Measurements from ENCODE around the gene HSPA12B. TPM values are rescaled to one million over a fixed set of nuclear protein-coding genes. Genes with fewer than 3 reads are reported as not detected.

Gene HSPA12B
- total and polyA plus RNA-seq, 2 of the 8 experiments (the other 6 are each of a cell fraction or from before 2014, with no cell fraction given): 2.2 to 4.3 TPM

- Histone ChIP-seq H2AK5ac (ENCODE audit: low read depth, low read length) (no peak overlapping the region), H3K9ac (replicated peaks in 1 of 4; ENCODE audit: extremely low read depth in 1 of 4, low read depth in 3 of 4, low read length in 3 of 4) (no peak overlapping the region), H3K79me1 (ENCODE audit: low read depth, low read length) (no peaks in the 10 kb centered on the region), H3K27ac (ENCODE audit: low read depth, low read length) (no peak overlapping the region), H3K36me3 (ENCODE audit: control insufficient read depth in 2 of 4, insufficient read depth in 4 of 4, low read length in 3 of 4) (no peaks in the 10 kb centered on the region), H3K4me1 (replicated peaks in 1 of 4; ENCODE audit: control insufficient read depth in 3 of 4, insufficient read depth in 4 of 4, low read length in 3 of 4) (no peaks in the 10 kb centered on the region), H3K79me2 (ENCODE audit: control insufficient read depth in 1 of 2, insufficient read depth in 2 of 2, low read length in 2 of 2) (no peaks in the 10 kb centered on the region), H4K8ac (ENCODE audit: extremely low read depth, insufficient read depth, low read length) (no peak overlapping the region), H2BK15ac (ENCODE audit: low read length) (no peak overlapping the region), H3K4me2 (ENCODE audit: insufficient read depth in 1 of 2, low read depth in 2 of 2, low read length in 2 of 2) (no peak overlapping the region), H2BK20ac (ENCODE audit: low read length) (no peak overlapping the region), H3K23ac (ENCODE audit: insufficient read length) (no peak overlapping the region), H4K5ac (ENCODE audit: insufficient read length, low read depth, low read length) (no peak overlapping the region), H3K56ac (replicated peaks; ENCODE audit: insufficient read length, low read depth, low read length) (no peak overlapping the region), H2AFZ (ENCODE audit: low read length) (no peak overlapping the region), H4K20me1 (replicated peaks in 1 of 2; ENCODE audit: control insufficient read depth in 1 of 2, insufficient read depth in 2 of 2, low read length in 2 of 2) (no peaks in the 10 kb centered on the region), H3K27me3 (replicated peaks in 1 of 4; ENCODE audit: control insufficient read depth in 3 of 4, extremely low read depth in 1 of 4, insufficient read depth in 3 of 4, low read length in 3 of 4) (no peaks in the 10 kb centered on the region), H3K9me3 (ENCODE audit: insufficient read depth in 2 of 2, low read depth in 1 of 2, low read length in 1 of 2) (no peaks in the 10 kb centered on the region), H3K4me3 (ENCODE audit: extremely low read depth in 1 of 4, insufficient read depth in 2 of 4, low read depth in 3 of 4, low read length in 4 of 4) (no peak overlapping the region), H2BK5ac (ENCODE audit: low read depth, low read length) (no peak overlapping the region), H3K23me2 (ENCODE audit: low read depth, low read length) (no peaks in the 10 kb centered on the region), H2BK12ac (ENCODE audit: low read depth, low read length) (no peak overlapping the region), H3K14ac (ENCODE audit: insufficient read length) (no peak overlapping the region), H2BK120ac (replicated peaks; ENCODE audit: low read depth, low read length) (no peak overlapping the region), H3K18ac (ENCODE audit: extremely low read depth, low read length) (no peak overlapping the region), H4K91ac (replicated peaks; ENCODE audit: insufficient read length, low read length) (no peak overlapping the region), H3K4ac (replicated peaks; ENCODE audit: insufficient read length, low read depth, low read length) (no peak overlapping the region)
- WGBS, 2 experiments (ENCODE audit: extremely low coverage in 1 of 2, insufficient coverage in 1 of 2, insufficient read length in 1 of 2, insufficient replicate concordance in 2 of 2, low coverage in 1 of 2, low lambda C conversion rate in 2 of 2, missing lambda C conversion rate in 1 of 2): 85% methylated on average over 4 of the region's 4 CpGs; no CpG with 5 or more reads in 1 of the 2 experiments
- ChIA-PET POLR2A (ENCODE audit: partially characterized antibody) (interaction anchor here (1.3 to 1.9 kb wide), 6 partner anchors 11 to 49 kb away, joined by 3 to 7 read pairs (median 4); partner anchors contain the start of gene HSPA12B), CTCF (ENCODE audit: partially characterized antibody) (interaction anchor here (1.2 to 42.0 kb wide), 7 partner anchors 8 to 80 kb away, joined by 3 to 1432 read pairs (median 6); partner anchors contain the start of gene ADAM33)
- DNase-seq (ENCODE audit: low read depth in 1 of 2, low spot score in 2 of 2) (no peak), FAIRE-seq (no peak)
- TF ChIP-seq CEBPB (IDR thresholded peaks at IDR 0.05; ENCODE audit: low read depth, low read length) (no peak), USF2 (IDR thresholded peaks at IDR 0.05; ENCODE audit: low read length) (no peak), SAP30 (IDR thresholded peaks at IDR 0.05; ENCODE audit: insufficient read depth, insufficient replicate concordance, low read length) (no peak), TCF12 (IDR thresholded peaks at IDR 0.05; ENCODE audit: low read depth, low read length) (no peak), RFX5 (IDR thresholded peaks at IDR 0.05; ENCODE audit: borderline replicate concordance, low read depth, low read length) (no peak), SRF (IDR thresholded peaks at IDR 0.05; ENCODE audit: low read depth, low read length) (no peak), POLR2A (IDR thresholded peaks at IDR 0.05; ENCODE audit: control extremely low read depth in 1 of 2, low read depth in 2 of 2, low read length in 2 of 2) (no peak), EGR1 (IDR thresholded peaks at IDR 0.05; ENCODE audit: borderline replicate concordance, low read depth, low read length) (no peak), KDM4A (IDR thresholded peaks at IDR 0.05; ENCODE audit: low read depth, low read length, severe bottlenecking) (no peak), SIRT6 (IDR thresholded peaks at IDR 0.05; ENCODE audit: low read length) (no peak), ZNF274 (IDR thresholded peaks at IDR 0.05; ENCODE audit: borderline replicate concordance, extremely low read depth, low read length) (no peak), TEAD4 (IDR thresholded peaks at IDR 0.05; ENCODE audit: low read depth, low read length) (no peak)
Measured at GRCh38 chr20:3719046-3719445, 13.4 kb upstream of the HSPA12B start.

All from H1 (cell line).